GM06990 (cell line): ENCODE results near the gene DCDC1.

Experiments used
- DNase-seq: peaks from one replicate; pipeline ENCODE4 v3.0.0-alpha.2; 2011; ENCODE audit not compliant: insufficient read length; ENCODE audit errors: extremely low read depth
- H3K27me3 ChIP-seq: replicated peaks from 2 replicates; pipeline ENCODE4 v1.6.0; 2011; ENCODE audit warnings: low read length; ENCODE audit not compliant: control insufficient read depth, insufficient read depth
- H3K36me3 ChIP-seq: 2 replicates; pipeline ENCODE4 v1.5.1; 2011; ENCODE audit warnings: low read length; ENCODE audit not compliant: control insufficient read depth, insufficient read depth
- H3K4me3 ChIP-seq: replicated peaks from 2 replicates; pipeline ENCODE4 v1.5.1; 2011; ENCODE audit warnings: low read depth, mild to moderate bottlenecking, control low read depth, low read length
- CTCF ChIP-seq: IDR thresholded peaks from 2 replicates; pipeline ENCODE4 v1.5.1; 2011; ENCODE audit warnings: low read length, control low read depth, mild to moderate bottlenecking, inconsistent platforms; ENCODE audit not compliant: insufficient read depth, poor library complexity, severe bottlenecking

DCDC1 gene

DNA sequence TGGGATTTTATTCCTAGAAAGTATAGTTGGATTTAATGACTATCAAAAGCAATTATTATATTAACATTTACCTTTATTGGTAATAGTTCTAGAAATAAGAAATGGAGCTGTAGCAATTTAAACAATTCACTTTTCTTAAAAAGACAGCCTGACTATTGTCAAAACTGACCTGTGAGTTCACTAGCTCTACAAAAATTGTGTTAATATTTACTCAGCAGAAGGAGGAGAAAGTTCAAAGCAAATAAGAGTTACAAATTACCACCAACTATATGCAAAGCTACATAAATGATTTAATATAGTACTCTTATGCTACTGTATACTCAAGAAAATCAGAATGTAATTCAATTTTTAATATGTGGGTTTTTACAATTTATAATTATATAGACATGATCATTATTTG lies 310.0 kb downstream of the DCDC1 start:
- no peak for TF ChIP-seq CTCF
- H3K36me3 ChIP-seq, result no peaks in the 10 kb centered on the region
- H3K27me3 ChIP-seq, result no peaks in the 10 kb centered on the region
- DNase-seq, result no peak
- H3K4me3 ChIP-seq, result no peak overlapping the region

DNA sequence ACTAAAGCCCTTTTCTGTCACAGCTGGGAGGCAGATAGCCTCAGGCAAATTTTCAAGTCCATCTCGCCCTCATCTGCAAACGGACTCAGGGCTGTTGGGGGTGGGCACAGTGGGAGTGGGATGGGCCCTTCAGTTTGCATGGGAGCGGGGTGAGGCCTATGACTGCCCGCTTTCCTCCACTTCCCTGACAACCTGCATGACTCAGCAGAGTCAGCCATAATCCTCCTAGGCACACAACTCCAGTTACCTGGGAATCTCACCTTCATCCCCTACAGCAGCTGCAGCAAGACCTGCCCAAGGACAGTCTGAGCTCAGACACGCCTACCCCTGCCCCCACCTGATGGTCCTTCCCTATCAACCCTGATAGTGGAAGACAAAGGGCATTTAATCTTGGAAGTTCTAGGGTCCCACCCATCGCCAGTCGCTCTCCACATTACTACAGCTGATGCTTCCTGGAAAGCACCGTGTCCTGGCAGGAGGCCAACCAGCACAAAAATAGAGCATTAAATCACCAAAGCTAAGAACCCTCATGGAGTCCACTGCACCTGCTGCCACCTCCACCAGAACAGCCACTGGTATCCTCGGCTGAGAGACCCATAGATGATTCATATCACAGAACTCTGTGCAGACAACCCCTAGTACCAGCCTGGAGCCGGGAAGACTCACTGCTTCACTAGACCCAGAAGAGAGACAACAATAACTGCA lies 319.3 kb downstream of the DCDC1 start:
- TF ChIP-seq CTCF, result no peak

DNA sequence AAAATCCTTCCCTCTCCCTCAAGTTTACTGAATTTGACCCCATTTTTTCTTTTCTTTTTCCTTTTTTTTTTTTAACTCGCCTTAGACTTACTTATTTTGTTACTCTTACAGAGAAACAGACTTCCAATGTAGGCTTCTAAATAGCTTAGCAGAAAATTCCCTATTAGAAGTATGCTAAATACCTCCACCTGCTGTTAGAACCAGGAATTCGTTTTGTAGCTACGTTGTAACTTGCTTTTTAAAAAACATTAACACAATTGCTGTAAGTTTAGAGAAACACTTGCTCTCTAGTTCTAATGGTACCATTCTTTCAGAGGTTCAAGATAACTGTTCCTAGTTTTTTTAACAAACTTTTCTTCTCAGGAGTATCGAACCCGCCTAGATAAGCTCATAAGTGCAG lies 324.2 kb downstream of the DCDC1 start:
- DNase-seq, result no peak
- Histone ChIP-seq H3K27me3 (no peaks in the 10 kb centered on the region), H3K36me3 (no peaks in the 10 kb centered on the region), H3K4me3 (no peak overlapping the region)
- TF ChIP-seq CTCF, result peak; percentile 29

More for the DNA sequence above, 319.3 kb downstream of the DCDC1 start:
- H3K36me3 ChIP-seq, result no peaks in the 10 kb centered on the region
- DNase-seq, result no peak
- no peak overlapping the region for H3K4me3 ChIP-seq
- no peaks in the 10 kb centered on the region for H3K27me3 ChIP-seq

DNA sequence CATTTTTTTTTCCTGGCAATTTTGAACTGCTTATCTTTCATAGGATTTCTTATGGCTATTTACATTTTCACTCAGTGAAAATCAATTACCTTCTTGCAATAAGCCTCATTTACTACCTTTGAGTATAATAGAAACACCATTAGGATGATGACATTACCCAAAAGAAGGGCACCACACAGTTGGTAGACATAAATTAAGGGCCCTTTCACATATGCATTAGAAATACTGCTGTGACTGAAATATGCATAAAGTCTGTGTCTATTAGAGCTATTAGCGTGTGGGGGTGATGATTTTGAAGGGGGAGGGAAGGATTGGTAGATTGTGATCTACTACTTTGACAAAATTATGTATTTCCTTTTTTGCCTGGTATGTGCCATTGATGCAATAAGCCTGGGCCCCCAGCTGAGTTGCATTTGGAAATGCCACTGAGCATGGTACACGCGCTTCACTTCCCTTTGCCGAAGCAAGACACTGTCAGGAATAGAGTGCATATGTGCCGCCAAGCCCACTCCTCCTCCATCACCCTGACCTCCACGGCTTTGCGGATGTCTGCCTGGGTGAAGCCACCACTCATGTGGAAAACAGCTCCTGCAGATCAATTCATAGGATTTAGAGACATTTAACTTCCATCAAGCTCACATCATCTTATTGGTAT lies 339.3 kb downstream of the DCDC1 start:
- H3K4me3 ChIP-seq, result no peak overlapping the region
- TF ChIP-seq CTCF, result no peak
- no peaks in the 10 kb centered on the region for H3K36me3 ChIP-seq
- H3K27me3 ChIP-seq, result no peaks in the 10 kb centered on the region
- no peak for DNase-seq

DNA sequence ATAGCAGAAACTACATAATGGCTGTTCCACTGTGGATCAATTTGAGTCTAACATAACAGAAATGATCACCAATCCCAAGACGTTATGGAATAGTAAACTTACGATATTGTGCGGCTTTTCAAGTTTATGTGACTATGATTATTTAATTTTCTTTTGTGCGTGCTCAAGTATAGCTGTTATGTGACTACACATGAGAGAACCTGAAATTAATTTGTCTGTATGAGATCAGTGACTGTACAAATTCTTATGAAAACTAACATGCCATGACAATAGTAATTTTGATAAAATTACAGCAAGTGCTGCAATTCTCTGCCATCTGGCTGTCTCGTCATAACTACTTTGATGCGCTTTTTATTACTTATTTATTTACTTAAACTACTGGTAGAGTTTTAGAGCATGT lies 343.2 kb downstream of the DCDC1 start:
- no peak overlapping the region for H3K4me3 ChIP-seq
- H3K27me3 ChIP-seq, result no peaks in the 10 kb centered on the region
- no peak for TF ChIP-seq CTCF
- H3K36me3 ChIP-seq, result no peaks in the 10 kb centered on the region
- no peak for DNase-seq
